ENCODE results near the gene LIN52.
A peak's percentile ranks its signal among the peaks of the same experiment; 100 is the strongest.

Gene LIN52

DNA sequence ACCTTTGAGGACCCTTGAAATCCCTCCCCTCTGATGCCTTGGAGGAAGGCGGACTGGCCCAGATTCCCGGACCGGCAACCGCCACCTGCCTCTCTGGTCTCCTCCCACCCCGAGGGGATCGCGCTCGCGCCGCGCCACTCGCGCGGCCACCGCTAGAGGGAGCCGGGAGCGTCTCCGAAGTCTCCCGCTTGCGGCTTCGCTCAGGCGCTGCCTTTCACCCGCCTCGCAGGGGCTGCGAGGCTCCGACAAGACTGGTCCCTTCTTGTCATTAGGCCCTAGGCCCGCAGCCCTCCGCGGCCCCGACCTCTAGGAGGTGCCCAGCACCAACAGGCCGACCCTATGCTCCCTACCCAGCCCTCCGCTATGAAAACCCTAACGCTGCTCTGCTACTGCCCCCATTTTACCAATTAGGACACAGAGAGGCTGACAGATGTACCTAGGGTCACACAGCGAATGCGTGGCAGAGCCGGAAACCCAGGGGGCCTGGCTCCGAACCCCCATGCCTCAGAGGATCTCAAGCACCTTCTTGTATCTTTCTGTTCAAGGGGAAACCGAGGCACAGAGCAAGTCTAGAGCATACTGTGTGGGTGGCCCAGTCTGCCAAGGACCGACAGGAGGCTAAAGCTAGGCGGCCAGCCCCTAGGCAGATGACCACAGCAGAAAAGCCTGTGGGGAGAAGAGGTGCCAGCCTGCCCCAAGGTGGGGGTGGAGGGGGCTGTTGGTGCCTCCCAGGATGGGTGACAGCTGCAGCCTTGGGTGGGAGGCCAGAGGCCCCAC is 133.1 kb downstream of the LIN52 start:
- Histone ChIP-seq H4K5ac (ENCODE audit: low read length) (no peak overlapping the region), H3K18ac (ENCODE audit: low read length) (no peak overlapping the region), H3K79me1 (ENCODE audit: low read length) (no peaks in the 10 kb centered on the region), H2BK120ac (ENCODE audit: low read depth, low read length) (no peak overlapping the region), H3K4ac (ENCODE audit: low read depth, low read length) (no peak overlapping the region), H3K79me2 (ENCODE audit: control insufficient read depth, insufficient read depth, low read length) (no peaks in the 10 kb centered on the region), H2BK5ac (ENCODE audit: low read length) (no peak overlapping the region), H2AK5ac (ENCODE audit: low read length) (no peak overlapping the region), H2BK15ac (replicated peaks; ENCODE audit: low read depth) (no peak overlapping the region), H3K23ac (ENCODE audit: low read length) (no peak overlapping the region), H3K27ac (ENCODE audit: low read depth, low read length) (no peak overlapping the region), H4K8ac (ENCODE audit: low read depth, low read length) (no peak overlapping the region), H3K4me3 (ENCODE audit: low read length) (no peak overlapping the region), H3K9ac (ENCODE audit: low read length) (no peak overlapping the region), H3K36me3 (ENCODE audit: control insufficient read depth, insufficient read depth, low read length) (no peaks in the 10 kb centered on the region), H3K56ac (ENCODE audit: low read length) (no peak overlapping the region), H3K4me1 (ENCODE audit: control insufficient read depth, low read depth, low read length) (no peaks in the 10 kb centered on the region), H3K4me2 (ENCODE audit: low read length) (no peak overlapping the region), H3K27me3 (ENCODE audit: insufficient read depth, low read length, poor library complexity) (no peaks in the 10 kb centered on the region)
- no CpG with 5 or more reads among the region's 40 CpGs for WGBS (ENCODE audit: extremely low coverage, insufficient coverage, low lambda C conversion rate)
- peak; percentile 86 for DNase-seq

DNA sequence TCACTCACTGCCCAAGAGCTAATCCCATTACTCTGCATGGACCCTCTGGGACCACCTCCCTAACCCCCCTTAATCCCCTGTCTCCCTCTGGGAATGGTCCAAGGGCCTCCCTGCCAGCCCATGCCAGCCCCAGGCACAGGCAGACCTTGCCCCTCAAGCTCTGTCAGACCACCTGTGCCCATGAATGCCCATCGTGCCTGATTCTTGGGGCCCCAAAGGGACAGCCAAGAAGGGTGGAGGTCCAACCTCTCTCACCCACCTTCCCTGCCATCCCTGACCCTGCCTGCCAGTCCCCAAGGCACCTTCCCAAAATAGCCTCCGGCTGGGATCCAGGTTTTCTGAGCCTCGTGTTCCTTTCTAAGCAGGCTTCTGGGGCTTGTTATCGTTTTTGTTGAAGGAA is 133.7 kb downstream of the LIN52 start:
- H3K27ac ChIP-seq (ENCODE audit: low read depth, low read length): no peak overlapping the region
- H3K27me3 ChIP-seq (ENCODE audit: insufficient read depth, low read length, poor library complexity): no peaks in the 10 kb centered on the region
- H3K56ac ChIP-seq (ENCODE audit: low read length): no peak overlapping the region
- no peak overlapping the region for H3K23ac ChIP-seq (ENCODE audit: low read length)
- no peak overlapping the region for H3K4ac ChIP-seq (ENCODE audit: low read depth, low read length)
- no peak for DNase-seq
- no peak overlapping the region for H3K4me2 ChIP-seq (ENCODE audit: low read length)
- H3K36me3 ChIP-seq (ENCODE audit: control insufficient read depth, insufficient read depth, low read length): no peaks in the 10 kb centered on the region
- no peak overlapping the region for H4K5ac ChIP-seq (ENCODE audit: low read length)
- no peak overlapping the region for H3K4me3 ChIP-seq (ENCODE audit: low read length)
- H3K79me1 ChIP-seq (ENCODE audit: low read length): no peaks in the 10 kb centered on the region
- H2AK5ac ChIP-seq (ENCODE audit: low read length): no peak overlapping the region
- no peak overlapping the region for H3K9ac ChIP-seq (ENCODE audit: low read length)
- no CpG with 5 or more reads among the region's 4 CpGs for WGBS (ENCODE audit: extremely low coverage, insufficient coverage, low lambda C conversion rate)
- no peak overlapping the region for H3K18ac ChIP-seq (ENCODE audit: low read length)
- no peak overlapping the region for H4K8ac ChIP-seq (ENCODE audit: low read depth, low read length)
- no peak overlapping the region for H2BK5ac ChIP-seq (ENCODE audit: low read length)
- H3K4me1 ChIP-seq (ENCODE audit: control insufficient read depth, low read depth, low read length): no peaks in the 10 kb centered on the region
- H2BK120ac ChIP-seq (ENCODE audit: low read depth, low read length): no peak overlapping the region
- no peak overlapping the region for H2BK15ac ChIP-seq (replicated peaks; ENCODE audit: low read depth)
- H3K79me2 ChIP-seq (ENCODE audit: control insufficient read depth, insufficient read depth, low read length): no peaks in the 10 kb centered on the region

DNA sequence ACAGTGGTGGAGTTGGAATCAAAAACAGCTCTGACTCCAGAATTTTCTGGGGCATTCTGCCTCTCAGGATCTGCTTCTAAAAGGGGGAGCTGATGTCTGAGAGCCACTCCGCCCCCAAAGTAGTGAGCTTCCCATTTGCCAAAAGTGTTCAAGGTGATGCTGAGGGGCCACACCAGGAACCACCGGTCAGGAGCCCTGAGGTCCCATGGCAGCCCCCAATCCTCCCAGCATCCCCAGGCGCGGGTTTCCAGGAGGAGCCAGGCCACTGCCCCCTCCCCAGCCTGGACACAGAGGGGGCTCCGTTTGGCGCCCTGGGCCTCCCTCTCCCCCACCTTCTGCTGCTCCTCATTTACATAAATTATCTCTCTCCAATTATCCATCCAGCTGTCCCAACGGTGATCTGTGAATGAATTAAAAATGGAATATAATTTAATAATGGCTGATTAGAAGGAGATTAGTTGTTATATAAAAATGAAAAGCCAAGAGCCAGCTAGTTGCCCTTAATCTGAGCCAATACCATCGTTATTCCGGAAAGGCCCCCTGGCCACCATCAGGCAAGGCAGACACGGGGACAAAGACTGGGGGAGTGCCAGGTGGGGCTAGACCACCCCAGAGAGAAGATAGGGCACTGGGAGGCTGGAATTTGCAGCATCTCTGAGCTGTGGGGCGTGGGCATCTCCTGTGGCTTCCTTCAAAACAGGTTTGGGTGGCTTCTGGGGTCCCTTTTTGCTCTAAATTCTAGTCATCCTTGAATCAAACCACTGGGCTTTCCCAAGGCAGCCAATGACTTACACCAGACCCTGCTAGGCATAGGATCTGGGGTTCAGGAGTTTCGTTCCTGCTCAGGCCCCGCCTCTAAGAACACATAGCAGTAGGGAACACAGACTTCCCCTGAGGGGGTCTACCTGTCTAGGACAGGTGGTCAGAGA is 134.8 kb downstream of the LIN52 start:
- Histone ChIP-seq H3K36me3 (ENCODE audit: control insufficient read depth, insufficient read depth, low read length) (no peaks in the 10 kb centered on the region), H4K5ac (ENCODE audit: low read length) (no peak overlapping the region)

DNA sequence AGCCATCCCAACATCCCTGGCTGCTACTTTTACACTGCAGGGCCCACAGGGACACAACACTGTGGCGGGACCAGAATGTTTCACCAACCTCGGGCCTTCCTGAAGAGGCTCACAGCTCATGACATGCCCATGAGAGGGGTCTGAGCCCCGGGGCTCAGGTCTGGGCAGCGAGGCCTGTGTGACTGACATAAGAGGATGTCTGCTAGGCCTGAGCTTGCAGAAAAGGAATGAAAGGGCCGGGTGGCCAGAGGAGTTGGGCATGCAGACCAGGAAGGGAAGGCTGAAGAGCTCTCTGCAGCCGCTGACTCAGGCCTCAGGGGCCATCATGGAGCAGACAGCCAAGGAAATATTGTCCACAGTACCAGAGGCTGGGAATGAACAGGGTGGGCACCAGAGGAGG is 136.2 kb downstream of the LIN52 start:
- Histone ChIP-seq H3K56ac (ENCODE audit: low read length) (no peak overlapping the region), H3K27ac (ENCODE audit: low read depth, low read length) (no peak overlapping the region), H2BK120ac (ENCODE audit: low read depth, low read length) (no peak overlapping the region), H4K8ac (ENCODE audit: low read depth, low read length) (no peak overlapping the region), H4K5ac (ENCODE audit: low read length) (no peak overlapping the region), H3K4me1 (ENCODE audit: control insufficient read depth, low read depth, low read length) (no peaks in the 10 kb centered on the region), H3K9ac (ENCODE audit: low read length) (no peak overlapping the region), H3K4ac (ENCODE audit: low read depth, low read length) (no peak overlapping the region), H2BK5ac (ENCODE audit: low read length) (no peak overlapping the region), H3K18ac (ENCODE audit: low read length) (no peak overlapping the region), H2BK15ac (replicated peaks; ENCODE audit: low read depth) (no peak overlapping the region), H3K79me1 (ENCODE audit: low read length) (no peaks in the 10 kb centered on the region), H3K27me3 (ENCODE audit: insufficient read depth, low read length, poor library complexity) (no peaks in the 10 kb centered on the region), H3K79me2 (ENCODE audit: control insufficient read depth, insufficient read depth, low read length) (no peaks in the 10 kb centered on the region), H3K4me3 (ENCODE audit: low read length) (no peak overlapping the region), H2AK5ac (ENCODE audit: low read length) (no peak overlapping the region), H3K4me2 (ENCODE audit: low read length) (no peak overlapping the region), H3K23ac (ENCODE audit: low read length) (no peak overlapping the region), H3K36me3 (ENCODE audit: control insufficient read depth, insufficient read depth, low read length) (no peaks in the 10 kb centered on the region)
- DNase-seq: no peak
- no CpG with 5 or more reads among the region's 6 CpGs for WGBS (ENCODE audit: extremely low coverage, insufficient coverage, low lambda C conversion rate)

More for the DNA sequence above, 134.8 kb downstream of the LIN52 start:
- no peak overlapping the region for H3K4me3 ChIP-seq (ENCODE audit: low read length)
- no peak overlapping the region for H3K9ac ChIP-seq (ENCODE audit: low read length)
- H2AK5ac ChIP-seq (ENCODE audit: low read length): no peak overlapping the region
- H4K8ac ChIP-seq (ENCODE audit: low read depth, low read length): no peak overlapping the region
- H2BK15ac ChIP-seq (replicated peaks; ENCODE audit: low read depth): no peak overlapping the region
- no peaks in the 10 kb centered on the region for H3K4me1 ChIP-seq (ENCODE audit: control insufficient read depth, low read depth, low read length)
- no peak overlapping the region for H2BK5ac ChIP-seq (ENCODE audit: low read length)
- no peak overlapping the region for H3K4me2 ChIP-seq (ENCODE audit: low read length)
- H3K23ac ChIP-seq (ENCODE audit: low read length): no peak overlapping the region
- H3K27ac ChIP-seq (ENCODE audit: low read depth, low read length): no peak overlapping the region
- H3K4ac ChIP-seq (ENCODE audit: low read depth, low read length): no peak overlapping the region
- no peak for DNase-seq
- no peaks in the 10 kb centered on the region for H3K27me3 ChIP-seq (ENCODE audit: insufficient read depth, low read length, poor library complexity)
- no peaks in the 10 kb centered on the region for H3K79me2 ChIP-seq (ENCODE audit: control insufficient read depth, insufficient read depth, low read length)
- H3K56ac ChIP-seq (ENCODE audit: low read length): no peak overlapping the region
- H3K79me1 ChIP-seq (ENCODE audit: low read length): no peaks in the 10 kb centered on the region
- no peak overlapping the region for H2BK120ac ChIP-seq (ENCODE audit: low read depth, low read length)
- no peak overlapping the region for H3K18ac ChIP-seq (ENCODE audit: low read length)
- WGBS (ENCODE audit: extremely low coverage, insufficient coverage, low lambda C conversion rate): no CpG with 5 or more reads among the region's 13 CpGs

DNA sequence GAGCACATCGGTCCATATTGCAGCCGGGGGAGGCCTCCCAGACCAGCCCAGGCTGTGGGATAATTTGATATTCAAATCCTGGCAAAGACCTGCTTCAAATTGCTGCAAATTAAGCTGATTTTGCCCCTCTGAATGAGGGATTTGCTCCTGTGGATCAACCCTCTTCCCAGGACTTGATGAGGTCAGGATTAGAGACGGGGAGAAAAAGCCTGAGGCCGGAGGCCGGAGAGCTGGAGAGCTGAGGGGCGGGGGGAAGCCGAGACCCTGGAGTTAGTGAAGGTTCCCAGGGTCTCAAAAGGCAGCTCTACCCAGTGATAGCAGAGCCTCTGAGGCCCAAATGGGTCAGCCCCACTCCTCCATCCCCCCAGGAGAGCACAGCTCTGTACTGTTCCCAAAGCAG is 137.0 kb downstream of the LIN52 start:
- no peak overlapping the region for H3K18ac ChIP-seq (ENCODE audit: low read length)
- WGBS (ENCODE audit: extremely low coverage, insufficient coverage, low lambda C conversion rate): no CpG with 5 or more reads among the region's 7 CpGs
- no peak overlapping the region for H3K23ac ChIP-seq (ENCODE audit: low read length)
- no peak overlapping the region for H3K56ac ChIP-seq (ENCODE audit: low read length)
- no peaks in the 10 kb centered on the region for H3K4me1 ChIP-seq (ENCODE audit: control insufficient read depth, low read depth, low read length)
- no peak overlapping the region for H2BK120ac ChIP-seq (ENCODE audit: low read depth, low read length)
- H2BK5ac ChIP-seq (ENCODE audit: low read length): no peak overlapping the region
- H4K5ac ChIP-seq (ENCODE audit: low read length): no peak overlapping the region
- no peaks in the 10 kb centered on the region for H3K79me2 ChIP-seq (ENCODE audit: control insufficient read depth, insufficient read depth, low read length)
- no peak overlapping the region for H2AK5ac ChIP-seq (ENCODE audit: low read length)
- no peak overlapping the region for H3K4me3 ChIP-seq (ENCODE audit: low read length)
- no peak overlapping the region for H3K4me2 ChIP-seq (ENCODE audit: low read length)
- H3K4ac ChIP-seq (ENCODE audit: low read depth, low read length): no peak overlapping the region
- DNase-seq: no peak
- H3K36me3 ChIP-seq (ENCODE audit: control insufficient read depth, insufficient read depth, low read length): no peaks in the 10 kb centered on the region
- no peak overlapping the region for H2BK15ac ChIP-seq (replicated peaks; ENCODE audit: low read depth)
- H3K27me3 ChIP-seq (ENCODE audit: insufficient read depth, low read length, poor library complexity): no peaks in the 10 kb centered on the region
- no peak overlapping the region for H3K9ac ChIP-seq (ENCODE audit: low read length)
- H3K27ac ChIP-seq (ENCODE audit: low read depth, low read length): no peak overlapping the region
- no peak overlapping the region for H4K8ac ChIP-seq (ENCODE audit: low read depth, low read length)
- no peaks in the 10 kb centered on the region for H3K79me1 ChIP-seq (ENCODE audit: low read length)
